Stimulated activated CD8-positive, alpha-beta memory T cell treated with anti-CD3 and anti-CD28 coated beads, Interleukin-15, amount 100 ng/mL, for 48 hours (primary cell): ENCODE measurements around the gene CHP1.
"Not testable (repeated sequence)": the region's sequence is repeated elsewhere in the genome, so short reads cannot be mapped to it uniquely, and the experiment has no call there.

Experiments
- DNase-seq, 2 donors: peaks; one replicate each; pipeline ENCODE4 v3.0.0-alpha.2; 2020; ENCODE audit warnings: low read depth in 2 of 2

The CHP1 gene

GRCh38 chr15:41291065-41291631, 60.1 kb downstream of the CHP1 start:
- DNase-seq: no peak

- no peak for DNase-seq
Measured at GRCh38 chr15:41292521-41292920, 61.5 kb downstream of the CHP1 start.

GRCh38 chr15:41301139-41301538, 70.1 kb downstream of the CHP1 start:
- not testable (repeated sequence) for DNase-seq

- no peak for DNase-seq
Measured at GRCh38 chr15:41301587-41301986, 70.5 kb downstream of the CHP1 start.

- DNase-seq: no peak
Measured at GRCh38 chr15:41304149-41304770, 73.2 kb downstream of the CHP1 start.

- no peak for DNase-seq
Measured at GRCh38 chr15:41307679-41308078, 76.6 kb downstream of the CHP1 start.

GRCh38 chr15:41309226-41309905, 78.3 kb downstream of the CHP1 start:
- DNase-seq: no peak

- not testable (repeated sequence) for DNase-seq
Measured at GRCh38 chr15:41320805-41321330, 89.8 kb downstream of the CHP1 start.

- DNase-seq: no peak
Measured at GRCh38 chr15:41323611-41324010, 92.5 kb downstream of the CHP1 start.

GRCh38 chr15:41331281-41331680, 100.2 kb downstream of the CHP1 start:
- no peak for DNase-seq
